ENCODE measurements around the gene DIABLO. TPM values are rescaled to one million over a fixed set of nuclear protein-coding genes. Genes with fewer than 3 reads are reported as not detected.

Gene DIABLO
- total RNA-seq, 1 experiment from 2014 or later = 74.6 TPM

DNA sequence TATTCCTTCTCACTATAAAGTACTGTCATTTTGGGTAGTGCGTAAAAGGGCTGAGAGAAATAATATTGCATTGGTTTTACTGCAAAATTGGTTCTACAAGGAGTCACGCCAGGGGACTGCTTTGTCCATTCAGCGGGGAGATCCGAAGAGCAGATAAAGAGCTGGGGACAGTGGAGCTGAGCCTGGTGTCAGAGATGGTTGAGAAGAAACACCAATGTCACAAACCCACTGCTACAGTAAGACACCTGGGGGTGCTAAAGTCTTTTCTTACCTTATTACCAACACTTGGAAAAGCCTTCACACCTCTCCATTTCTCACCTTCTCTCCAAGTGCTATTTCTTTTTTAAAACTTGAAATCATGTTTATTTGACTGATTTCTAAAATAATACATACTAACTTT, 66.0 kb downstream of the DIABLO start:
- no peak overlapping the region for H2BK5ac ChIP-seq (ENCODE audit: insufficient read length, low read length)
- peak; percentile 42; the same call in 2 of the 3 replicates for TF ChIP-seq CTCF (conservative IDR thresholded peaks at IDR 0.05)
- H3K27me3 Mint-ChIP-seq (ENCODE audit: low read depth) = peaks cover 3% of the 10 kb centered on the region
- no peak overlapping the region for H3K27ac ChIP-seq (ENCODE audit: insufficient read length, low read depth, low read length)
- no peak overlapping the region for H3K18ac ChIP-seq (ENCODE audit: insufficient read length, low read depth, low read length)
- no peak overlapping the region for H3K23ac ChIP-seq (ENCODE audit: insufficient read length, low read depth, low read length)
- no peak overlapping the region for H2BK120ac ChIP-seq (ENCODE audit: low read depth, low read length, poor library complexity, severe bottlenecking)
- H3K4me1 Mint-ChIP-seq = peaks cover 8% of the 10 kb centered on the region in 2 experiments
- H3K4me2 ChIP-seq (ENCODE audit: insufficient read depth, insufficient read length, low read length) = no peak overlapping the region
- H3K36me3 Mint-ChIP-seq (ENCODE audit: insufficient read depth in 1 of 3, low read depth in 3 of 3) = no peaks in the 10 kb centered on the region
- no peak overlapping the region for H4K8ac ChIP-seq (replicated peaks; ENCODE audit: insufficient read length, low read depth, low read length)
- H3K27ac Mint-ChIP-seq = no peak overlapping the region
- no peaks in the 10 kb centered on the region for H3K79me1 ChIP-seq (ENCODE audit: insufficient read depth, low read depth, low read length, poor library complexity, severe bottlenecking)
- H3K4me1 ChIP-seq (ENCODE audit: insufficient read depth, low read length) = no peaks in the 10 kb centered on the region
- no peak overlapping the region for H3K14ac ChIP-seq (ENCODE audit: insufficient read depth, low read length)
- no peak overlapping the region for H2BK20ac ChIP-seq (ENCODE audit: low read depth, low read length, poor library complexity, severe bottlenecking)
- H3K9me3 ChIP-seq (ENCODE audit: control insufficient read depth, low read depth, low read length) = no peaks in the 10 kb centered on the region
- H3K27me3 ChIP-seq (ENCODE audit: insufficient read depth, low read length) = no peaks in the 10 kb centered on the region
- H2AK5ac ChIP-seq (ENCODE audit: insufficient read length, low read length) = no peak overlapping the region
- no peak overlapping the region for H2BK15ac ChIP-seq (ENCODE audit: low read depth, low read length)
- H3K4ac ChIP-seq (ENCODE audit: low read depth, low read length) = no peak overlapping the region
- H3K23me2 ChIP-seq (ENCODE audit: insufficient read length, low read depth, low read length, poor library complexity, severe bottlenecking) = no peaks in the 10 kb centered on the region
- no peak overlapping the region for H3K4me3 Mint-ChIP-seq
- H2AFZ ChIP-seq (ENCODE audit: low read length) = no peak overlapping the region
- H4K91ac ChIP-seq (ENCODE audit: insufficient read length, low read depth, low read length) = no peak overlapping the region
- H2BK12ac ChIP-seq (ENCODE audit: insufficient read length, low read depth, low read length) = no peak overlapping the region
- no peak overlapping the region for H3T11ph ChIP-seq (ENCODE audit: low read length)
- H4K5ac ChIP-seq (ENCODE audit: insufficient read length, low read depth, low read length) = no peak overlapping the region
- no peaks in the 10 kb centered on the region for H3K9me3 Mint-ChIP-seq
- no peaks in the 10 kb centered on the region for H4K20me1 ChIP-seq (ENCODE audit: control insufficient read depth, insufficient read depth, insufficient read length)
- H3K9ac ChIP-seq (ENCODE audit: extremely low read depth, insufficient read length, low read length) = no peak overlapping the region
- no peaks in the 10 kb centered on the region for H3K79me2 ChIP-seq (ENCODE audit: insufficient read depth, low read length)
- no peak for DNase-seq
- no CpG with 5 or more reads among the region's 4 CpGs for WGBS (ENCODE audit: extremely low coverage, insufficient read length, low lambda C conversion rate)
- no peak overlapping the region for H3K56ac ChIP-seq (ENCODE audit: insufficient read length, low read depth, low read length)
